Naive thymus-derived CD8-positive, alpha-beta T cell (primary cell): ENCODE results near the gene LRFN2. TPM values are rescaled to one million over a fixed set of nuclear protein-coding genes. Genes with fewer than 3 reads are reported as not detected.

Source experiments
- ATAC-seq, 2 donors: fragments of 150-1000 bp; cut with Tn5 transposase in 1 of 2; sonication (Bioruptor Pico), chemical (Tn5 transposase) in 1 of 2; 1 replicate in 1 of 2; 2 replicates in 1 of 2; pipeline ENCODE4 v1.10.0; 2021; ENCODE audit warnings: mild to moderate bottlenecking in 2 of 2, moderate library complexity in 2 of 2
- POLR2A ChIA-PET: fragments of 350-600 bp; sonication (Branson Sonifier 250); formaldehyde crosslinking; loops from one replicate; lab custom pipeline; 2021; ENCODE audit warnings: antibody characterized with exemption; lab: Charles Lee
- DNase-seq, 10 donors: peaks; one replicate each; pipeline versions ENCODE4 v3.0.0 to v3.0.0-alpha.2; 2020 to 2022
- H3K27ac Mint-ChIP-seq, 10 donors: one replicate each; pipeline ENCODE4 v1.8.0; 2020 to 2022; ENCODE audit warnings: mild to moderate bottlenecking in 10 of 10, mixed read lengths in 10 of 10, moderate library complexity in 4 of 10, inconsistent platforms in 1 of 10
- H3K27me3 Mint-ChIP-seq, 5 donors: one replicate each; pipeline ENCODE4 v1.8.0; 2021 to 2022; ENCODE audit warnings: mixed read lengths in 5 of 5
- H3K36me3 Mint-ChIP-seq, 3 donors: one replicate each; pipeline ENCODE4 v1.8.0; 2020 to 2022; ENCODE audit warnings: mixed read lengths in 3 of 3, mild to moderate bottlenecking in 2 of 3, inconsistent platforms in 1 of 3
- H3K4me1 Mint-ChIP-seq, 4 donors: one replicate each; pipeline ENCODE4 v1.8.0; 2021 to 2022; ENCODE audit warnings: mixed read lengths in 4 of 4
- H3K4me3 Mint-ChIP-seq, 10 donors: one replicate each; pipeline ENCODE4 v1.8.0; 2020 to 2022; ENCODE audit warnings: mild to moderate bottlenecking in 10 of 10, mixed read lengths in 10 of 10, moderate library complexity in 6 of 10, inconsistent platforms in 1 of 10
- H3K9me3 Mint-ChIP-seq, 9 donors: one replicate each; pipeline ENCODE4 v1.8.0; 2020 to 2022; ENCODE audit warnings: mixed read lengths in 9 of 9, mild to moderate bottlenecking in 3 of 9, inconsistent platforms in 1 of 9, moderate library complexity in 1 of 9
- polyA plus RNA-seq, 3 donors: library from polyadenylated mRNA; unstranded; fragments of 300-500 nt; fragmentation: Illumina TruSeq; gene quantifications; one replicate each; pipeline ENCODE4 v1.2.3, GENCODE V29; 2021
- total RNA-seq, 8 experiments: library from RNA in 2 of 8; stranded (reverse) in 2 of 8; gene quantifications; one replicate each; pipeline ENCODE4 v1.2.3 and lab custom pipeline; 2021 to 2026

Gene LRFN2
- total and polyA plus RNA-seq, 5 experiments from 2014 or later = 0.09 to 0.25 TPM; not detected in 3

DNA sequence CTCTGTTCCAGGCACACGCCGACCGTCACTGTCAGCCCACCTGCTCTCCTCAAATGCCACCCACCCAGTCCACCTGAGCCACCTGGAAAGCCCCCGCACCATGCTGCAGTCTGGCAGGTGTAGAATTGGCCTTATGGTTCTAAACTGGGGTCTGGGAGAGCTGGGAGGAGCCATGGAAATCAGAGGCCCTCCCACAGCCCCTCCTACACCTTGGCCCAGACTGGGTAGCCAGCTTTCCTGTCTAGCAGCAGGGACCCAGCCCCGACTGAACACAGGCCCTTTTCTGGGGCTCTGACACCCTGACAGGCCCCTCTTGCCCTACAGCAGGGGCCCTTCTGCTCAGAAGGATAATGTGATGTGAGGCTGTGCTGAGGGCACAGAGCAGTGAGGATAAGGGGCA, 31.1 kb downstream of the LRFN2 start:
- ATAC-seq = no peak
- POLR2A ChIA-PET = no interaction called here
- no peak overlapping the region for H3K27ac Mint-ChIP-seq

DNA sequence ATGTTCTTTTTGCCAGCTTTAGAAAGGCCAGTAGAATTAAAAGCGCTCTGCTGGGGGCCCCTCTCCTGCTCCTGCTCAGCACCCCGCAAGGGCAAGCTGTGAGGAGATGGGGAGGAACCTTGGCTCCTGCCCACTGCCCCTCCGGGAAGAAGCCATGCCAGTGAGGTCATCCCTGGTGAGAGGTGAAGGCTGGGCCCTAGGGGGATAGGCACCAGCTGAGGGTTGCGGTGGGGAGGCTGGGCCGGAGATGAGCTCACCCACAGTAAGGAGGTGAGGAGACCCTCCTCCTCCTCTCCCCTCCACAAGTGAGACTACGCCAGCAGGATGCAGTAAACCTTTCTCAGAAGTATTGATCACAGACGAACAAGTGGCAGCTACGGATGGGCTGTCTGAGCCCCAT, 32.1 kb downstream of the LRFN2 start:
- H3K4me3 Mint-ChIP-seq = no peak overlapping the region
- DNase-seq = peak in 1 of 10 donors; percentile 27
- no peak for ATAC-seq
- H3K36me3 Mint-ChIP-seq = no peaks in the 10 kb centered on the region
- no peak overlapping the region for H3K27ac Mint-ChIP-seq
- H3K4me1 Mint-ChIP-seq = no peaks in the 10 kb centered on the region
- no peaks in the 10 kb centered on the region for H3K9me3 Mint-ChIP-seq
- POLR2A ChIA-PET = no interaction called here
- H3K27me3 Mint-ChIP-seq = peaks cover 0 to 9% (median 0%) of the 10 kb centered on the region in 5 donors

More for the DNA sequence above, 31.1 kb downstream of the LRFN2 start:
- Mint-ChIP-seq H3K4me3 (no peak overlapping the region), H3K9me3 (no peaks in the 10 kb centered on the region), H3K4me1 (no peaks in the 10 kb centered on the region), H3K36me3 (no peaks in the 10 kb centered on the region), H3K27me3 (peaks cover 0 to 9% (median 0%) of the 10 kb centered on the region in 5 donors)
- peak in 1 of 10 donors; percentile 45 for DNase-seq

DNA sequence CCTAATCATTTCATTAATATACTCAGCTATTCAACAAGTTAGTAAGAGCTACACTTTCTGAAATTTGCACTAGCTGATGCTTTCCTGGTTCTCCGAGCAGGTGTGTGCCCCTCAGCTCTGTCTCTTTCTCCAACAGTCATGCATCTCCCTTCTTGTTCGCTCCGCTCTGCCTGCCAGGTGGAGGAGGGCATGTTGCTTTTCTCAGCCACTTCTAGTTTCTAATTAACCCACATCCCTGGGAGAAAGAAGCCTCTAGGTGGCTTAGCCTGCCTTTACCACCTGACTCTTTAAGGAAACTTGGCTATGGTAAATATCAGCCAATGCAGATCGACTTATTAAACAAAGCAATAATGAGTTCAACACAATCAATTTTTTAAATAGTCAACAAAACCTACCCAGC, 34.2 kb downstream of the LRFN2 start:
- DNase-seq (no peak), ATAC-seq (no peak)
- Mint-ChIP-seq H3K9me3 (no peaks in the 10 kb centered on the region), H3K27me3 (no peaks in the 10 kb centered on the region), H3K36me3 (no peaks in the 10 kb centered on the region), H3K27ac (peak overlapping the region in 1 of 10 donors; percentile 37), H3K4me1 (no peaks in the 10 kb centered on the region), H3K4me3 (no peak overlapping the region)
- POLR2A ChIA-PET = no interaction called here

DNA sequence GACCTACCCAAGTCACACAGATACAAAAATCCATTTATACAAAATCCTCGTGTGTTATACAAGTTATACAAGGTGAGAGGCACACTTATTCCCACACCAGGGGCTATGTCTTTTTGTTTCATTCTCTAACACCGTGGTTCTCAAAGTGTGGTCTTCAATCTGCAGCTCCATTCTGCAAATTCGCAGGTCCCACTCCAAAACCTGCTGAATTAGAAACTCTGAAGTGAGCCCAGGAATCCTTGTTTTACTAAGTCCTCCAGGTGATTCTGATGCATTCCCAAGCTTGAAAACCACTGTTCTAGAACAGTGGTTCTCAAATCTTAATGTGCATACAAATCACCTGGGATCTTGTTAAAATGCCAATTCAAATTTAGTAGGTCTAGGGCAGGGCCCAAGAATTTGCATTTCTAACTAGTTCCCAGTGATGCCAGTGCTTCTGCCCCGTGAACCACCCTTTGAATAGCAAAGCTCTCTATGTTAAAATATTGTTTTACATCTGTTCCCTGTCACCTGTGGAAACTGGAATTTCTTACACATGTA, 35.1 kb downstream of the LRFN2 start:
- no peaks in the 10 kb centered on the region for H3K27me3 Mint-ChIP-seq
- no peaks in the 10 kb centered on the region for H3K4me1 Mint-ChIP-seq
- POLR2A ChIA-PET = no interaction called here
- H3K9me3 Mint-ChIP-seq = no peaks in the 10 kb centered on the region
- DNase-seq = no peak
- no peak overlapping the region for H3K27ac Mint-ChIP-seq
- no peaks in the 10 kb centered on the region for H3K36me3 Mint-ChIP-seq
- no peak overlapping the region for H3K4me3 Mint-ChIP-seq
- ATAC-seq = no peak

DNA sequence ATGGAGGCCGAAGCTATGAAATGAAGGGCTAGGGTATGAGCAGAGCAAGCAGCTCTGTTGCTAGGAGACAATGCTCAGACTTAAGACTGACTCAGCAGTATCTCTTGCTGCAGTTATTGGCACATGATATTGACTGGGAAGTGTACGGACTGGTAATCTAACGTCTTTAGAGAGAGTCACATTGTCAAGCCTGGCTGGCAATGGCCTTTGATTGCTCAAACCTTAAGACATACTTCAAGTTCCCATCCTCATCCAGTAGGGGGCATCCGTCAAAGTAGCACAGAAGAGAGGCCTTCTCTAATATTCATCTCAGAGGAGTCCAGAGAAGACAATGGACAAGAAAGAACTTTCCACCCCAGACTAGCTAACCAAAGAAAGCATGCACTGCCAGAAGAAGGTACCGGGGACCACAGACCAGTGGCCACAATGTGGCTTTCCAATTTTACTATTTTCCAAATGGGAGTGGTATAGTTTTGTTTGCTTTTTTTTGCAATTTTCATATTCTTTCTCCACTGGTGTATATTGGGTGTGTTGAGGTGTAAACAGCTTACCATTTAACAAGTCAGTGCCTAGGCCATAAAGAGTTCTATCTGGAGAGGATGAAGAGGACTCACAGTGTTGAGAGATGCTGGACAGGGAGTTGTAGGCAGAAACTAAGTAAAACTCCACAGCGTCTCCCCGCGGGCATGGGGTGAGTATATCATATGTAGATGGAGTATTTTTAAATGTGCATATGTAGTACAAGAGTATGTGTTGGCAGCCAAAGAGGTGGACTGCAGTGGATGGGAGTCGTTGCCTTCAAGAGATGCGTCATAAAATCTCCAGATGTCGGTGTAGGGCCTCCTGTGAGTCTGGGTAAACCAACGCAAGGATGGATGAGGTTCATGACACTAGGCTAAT, 36.7 kb downstream of the LRFN2 start:
- Mint-ChIP-seq H3K4me1 (no peaks in the 10 kb centered on the region), H3K36me3 (no peaks in the 10 kb centered on the region), H3K9me3 (no peaks in the 10 kb centered on the region), H3K4me3 (no peak overlapping the region), H3K27ac (no peak overlapping the region), H3K27me3 (no peaks in the 10 kb centered on the region)
- POLR2A ChIA-PET = no interaction called here
- peak in 3 of 10 donors; percentile 5 to 59 (median 9) for DNase-seq
- ATAC-seq = no peak

DNA sequence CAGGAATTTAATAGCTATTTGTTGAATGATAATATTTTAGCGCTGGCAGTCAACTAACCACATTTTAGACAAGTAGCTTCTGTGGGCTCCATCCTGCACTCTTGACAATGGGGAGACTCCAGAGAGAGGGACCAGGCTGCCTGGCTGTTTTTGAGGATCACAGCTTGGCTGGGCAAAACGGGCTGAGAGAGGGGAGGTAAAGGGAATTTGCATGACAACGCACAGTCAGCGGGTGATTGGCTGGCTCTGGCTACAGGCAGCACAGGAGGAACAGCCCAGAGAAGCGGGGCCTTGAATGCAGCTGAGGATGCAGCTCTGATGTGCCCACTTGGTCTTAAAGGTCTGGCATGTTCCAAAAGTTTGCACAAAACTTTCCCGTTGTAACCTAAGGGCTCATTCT, 41.2 kb downstream of the LRFN2 start:
- ATAC-seq (no peak), DNase-seq (peak in 1 of 10 donors; percentile 58)
- Mint-ChIP-seq H3K27ac (no peak overlapping the region), H3K4me1 (peaks cover 0 to 2% (median 0%) of the 10 kb centered on the region in 4 donors), H3K27me3 (no peaks in the 10 kb centered on the region), H3K4me3 (no peak overlapping the region), H3K9me3 (no peaks in the 10 kb centered on the region), H3K36me3 (no peaks in the 10 kb centered on the region)
- POLR2A ChIA-PET = no interaction called here

DNA sequence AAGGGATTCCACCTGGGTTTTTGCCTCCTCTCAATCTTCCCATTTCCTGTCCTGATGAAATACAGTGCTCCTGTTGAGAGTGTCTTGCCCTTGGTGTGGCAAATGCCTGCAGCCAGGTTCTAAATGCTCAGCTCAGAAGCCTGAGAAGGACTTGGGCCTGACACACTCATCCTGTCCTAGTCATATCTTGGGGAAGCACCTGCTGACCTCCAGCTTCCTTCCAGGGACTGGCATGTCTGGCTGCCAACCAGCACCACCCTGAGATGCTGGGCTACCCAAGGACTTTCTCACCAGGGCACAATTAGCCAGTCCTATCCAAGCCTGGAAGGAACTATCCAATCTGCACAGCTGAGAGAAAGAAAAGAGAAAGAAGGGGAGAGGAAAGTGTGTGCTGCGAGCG, 43.4 kb downstream of the LRFN2 start:
- POLR2A ChIA-PET = interaction anchor here (0.6 kb wide), 1 partner anchor 9 kb away, joined by 3 read pairs; no protein-coding TSS in a partner anchor
- ATAC-seq (no peak), DNase-seq (peak in 1 of 10 donors; percentile 23)
- no peak overlapping the region for H3K4me3 Mint-ChIP-seq
- no peaks in the 10 kb centered on the region for H3K9me3 Mint-ChIP-seq
- peaks cover 0 to 2% (median 0%) of the 10 kb centered on the region in 4 donors for H3K4me1 Mint-ChIP-seq
- no peak overlapping the region for H3K27ac Mint-ChIP-seq
- H3K27me3 Mint-ChIP-seq = no peaks in the 10 kb centered on the region
- no peaks in the 10 kb centered on the region for H3K36me3 Mint-ChIP-seq

DNA sequence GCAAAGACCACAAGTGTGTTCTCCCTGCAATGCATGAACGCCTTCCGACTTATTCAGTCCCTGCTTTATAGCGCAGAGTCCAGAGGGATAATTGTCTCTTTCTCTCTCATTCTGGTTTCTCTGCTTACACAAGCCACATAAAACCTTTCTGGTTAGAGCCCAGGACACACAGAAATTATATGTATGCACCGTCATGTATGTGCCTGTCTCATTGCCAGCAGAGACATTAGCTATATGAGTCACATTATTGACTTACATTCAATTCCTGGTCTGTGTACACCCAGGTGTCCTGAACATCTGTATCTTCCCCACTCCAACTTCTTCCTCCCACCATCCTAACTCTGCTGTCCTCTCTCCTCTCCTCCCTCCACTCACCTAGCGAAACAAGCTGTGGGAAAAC, 44.0 kb downstream of the LRFN2 start:
- no peaks in the 10 kb centered on the region for H3K9me3 Mint-ChIP-seq

DNA sequence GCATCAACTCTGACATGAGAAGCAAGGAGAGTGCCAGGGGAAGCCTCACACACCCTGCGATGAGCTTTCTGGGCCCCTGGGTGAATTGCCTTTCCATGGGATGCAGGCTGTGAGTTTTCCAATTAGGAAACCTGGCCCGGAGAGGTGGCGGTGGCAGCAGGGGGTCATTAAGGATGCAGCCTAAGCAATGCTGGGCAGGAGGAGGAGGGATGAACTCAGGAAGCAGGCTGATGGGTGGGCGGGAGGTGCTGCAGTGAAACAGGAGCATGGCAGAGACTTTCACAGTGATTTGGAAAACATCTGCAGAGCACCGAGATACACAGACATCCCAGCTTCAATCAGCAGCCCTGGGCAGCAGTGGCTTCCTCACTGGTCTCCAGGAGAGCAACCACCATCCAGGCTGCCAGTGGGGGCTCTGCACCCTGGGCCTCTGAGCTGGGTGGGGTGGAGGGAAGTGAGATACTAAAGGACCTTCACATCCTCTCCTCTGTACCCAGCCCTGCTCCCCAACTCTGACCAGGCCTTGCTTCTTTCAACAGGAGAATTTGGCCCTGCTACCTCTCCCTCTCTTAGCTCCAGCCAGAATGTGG, 44.9 kb downstream of the LRFN2 start:
- POLR2A ChIA-PET = no interaction called here
- Mint-ChIP-seq H3K4me1 (peaks cover 0 to 2% (median 0%) of the 10 kb centered on the region in 4 donors), H3K4me3 (no peak overlapping the region), H3K9me3 (no peaks in the 10 kb centered on the region), H3K27me3 (no peaks in the 10 kb centered on the region), H3K27ac (no peak overlapping the region), H3K36me3 (no peaks in the 10 kb centered on the region)
- ATAC-seq = no peak
- DNase-seq = peak in 1 of 10 donors; percentile 44

More for the DNA sequence above, 44.0 kb downstream of the LRFN2 start:
- H3K36me3 Mint-ChIP-seq = no peaks in the 10 kb centered on the region
- ATAC-seq (no peak), DNase-seq (peak in 1 of 10 donors; percentile 2)
- no peak overlapping the region for H3K4me3 Mint-ChIP-seq
- H3K27me3 Mint-ChIP-seq = no peaks in the 10 kb centered on the region
- H3K4me1 Mint-ChIP-seq = peaks cover 0 to 2% (median 0%) of the 10 kb centered on the region in 4 donors
- peak overlapping the region in 1 of 10 donors; percentile 3 for H3K27ac Mint-ChIP-seq
- POLR2A ChIA-PET = no interaction called here

DNA sequence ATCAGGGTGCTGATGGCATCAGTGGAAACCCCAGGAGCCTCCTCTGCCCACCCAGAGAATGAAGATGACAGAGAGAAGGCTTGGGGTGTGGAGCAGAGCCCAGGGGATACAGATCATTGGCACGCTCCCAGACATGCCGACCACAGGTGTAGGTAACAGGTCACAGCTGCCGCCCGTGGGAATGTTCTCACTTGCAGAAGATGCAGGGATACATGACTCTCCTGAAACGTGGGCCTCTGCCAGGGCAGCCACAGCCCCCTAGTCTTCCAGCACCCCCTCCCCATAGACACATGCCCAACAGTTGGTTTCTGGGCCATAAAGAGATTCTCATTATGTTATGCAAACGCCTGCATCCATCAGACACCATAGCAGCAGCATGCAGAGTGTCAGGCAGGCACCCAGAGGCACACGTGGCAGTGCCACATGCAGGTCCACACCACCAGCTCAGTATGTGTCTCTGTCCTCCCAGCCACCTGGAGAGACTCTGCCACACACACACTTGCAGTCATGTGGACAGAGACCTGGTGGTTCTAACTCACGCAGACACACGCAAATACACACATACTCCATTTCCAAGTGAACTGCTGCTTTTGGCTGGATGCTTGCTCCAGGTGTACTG, 45.5 kb downstream of the LRFN2 start:
- no peaks in the 10 kb centered on the region for H3K9me3 Mint-ChIP-seq
- H3K36me3 Mint-ChIP-seq = no peaks in the 10 kb centered on the region
- peaks cover 0 to 3% (median 0%) of the 10 kb centered on the region in 5 donors for H3K27me3 Mint-ChIP-seq
- POLR2A ChIA-PET = no interaction called here
- H3K4me3 Mint-ChIP-seq = no peak overlapping the region
- DNase-seq = peak in 1 of 10 donors; percentile 63
- H3K27ac Mint-ChIP-seq = no peak overlapping the region
- peaks cover 0 to 2% (median 0%) of the 10 kb centered on the region in 4 donors for H3K4me1 Mint-ChIP-seq
- no peak for ATAC-seq

DNA sequence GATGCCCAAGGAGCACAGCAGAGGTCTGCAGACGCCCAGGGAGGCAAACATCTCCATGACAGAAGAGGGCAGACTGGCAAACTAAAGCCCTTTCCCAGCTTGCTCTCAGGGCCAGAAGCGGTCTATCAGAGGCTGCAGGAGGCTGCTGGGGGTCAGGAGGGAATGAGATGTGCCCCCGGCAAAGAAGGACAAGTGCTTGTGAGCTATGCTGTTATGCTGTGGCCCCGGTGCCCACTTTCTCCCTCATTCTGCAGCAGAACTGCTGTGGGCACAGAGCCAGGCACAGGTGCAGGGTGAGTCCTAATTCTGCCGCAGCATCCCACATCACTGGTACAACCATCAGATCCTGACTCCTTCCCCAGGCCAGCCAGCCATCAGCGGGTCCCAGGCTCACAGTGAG, 46.4 kb downstream of the LRFN2 start:
- POLR2A ChIA-PET = no interaction called here
- peak in 1 of 10 donors; percentile 23 for DNase-seq
- Mint-ChIP-seq H3K4me3 (no peak overlapping the region), H3K36me3 (no peaks in the 10 kb centered on the region), H3K27ac (peak overlapping the region in 1 of 10 donors; percentile 19), H3K9me3 (no peaks in the 10 kb centered on the region), H3K27me3 (peaks cover 0 to 4% (median 0%) of the 10 kb centered on the region in 5 donors), H3K4me1 (peaks cover 0 to 2% (median 0%) of the 10 kb centered on the region in 4 donors)
- no peak for ATAC-seq

DNA sequence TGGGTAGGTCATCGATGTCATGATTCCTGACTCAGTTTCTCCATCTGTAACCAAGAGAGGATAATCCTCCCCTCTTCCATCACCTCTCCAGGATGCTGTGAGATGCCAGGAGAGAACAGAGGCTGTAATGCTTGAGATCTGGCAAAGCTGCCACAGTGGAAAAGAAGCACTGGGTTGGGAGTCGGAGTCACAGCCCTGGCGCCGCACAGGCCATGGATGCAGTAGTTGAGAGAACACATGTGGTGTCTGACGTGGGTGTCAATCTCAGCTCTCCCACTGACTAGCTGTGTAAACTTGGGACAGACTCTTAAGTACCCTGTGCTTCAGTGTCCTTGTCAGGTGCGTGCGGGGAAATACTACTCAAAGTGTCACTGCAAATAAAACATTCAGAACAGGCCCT, 47.3 kb downstream of the LRFN2 start:
- H3K27ac Mint-ChIP-seq = no peak overlapping the region
- H3K9me3 Mint-ChIP-seq = no peaks in the 10 kb centered on the region
- peaks cover 0 to 2% (median 0%) of the 10 kb centered on the region in 4 donors for H3K4me1 Mint-ChIP-seq
- DNase-seq (peak in 1 of 10 donors; percentile 10), ATAC-seq (no peak)
- H3K36me3 Mint-ChIP-seq = no peaks in the 10 kb centered on the region
- no peak overlapping the region for H3K4me3 Mint-ChIP-seq
- H3K27me3 Mint-ChIP-seq = peaks cover 0 to 4% (median 0%) of the 10 kb centered on the region in 5 donors
- POLR2A ChIA-PET = no interaction called here
